GM12878 (cell line): ENCODE results near the gene KCTD2. TPM values are rescaled to one million over a fixed set of nuclear protein-coding genes. Genes with fewer than 3 reads are reported as not detected.

Experiments used
- BHLHE40 ChIP-seq, 2 experiments: fragments of 450-650 bp in 1 of 2; IDR thresholded peaks; 2 replicates each; pipeline ENCODE4 v1.6.1; 2011 to 2017; ENCODE audit warnings: low read depth in 2 of 2, borderline replicate concordance in 1 of 2, improper control_type of control experiment in 1 of 2, low read length in 1 of 2, mild to moderate bottlenecking in 1 of 2
- HDAC2 ChIP-seq: fragments of 200-600 bp; sonication (generic); IDR thresholded peaks from 2 replicates; pipeline ENCODE4 v1.6.1; 2017
- JUNB ChIP-seq: IDR thresholded peaks from 2 replicates; pipeline ENCODE4 v1.6.1; 2016; ENCODE audit warnings: antibody characterized with exemption, mild to moderate bottlenecking
- MXI1 ChIP-seq: fragments of 150-350 bp; IDR thresholded peaks from 2 replicates; pipeline ENCODE4 v1.6.1; 2011; ENCODE audit warnings: low read depth, mild to moderate bottlenecking, inconsistent platforms, low read length, improper control_type of control experiment
- NR2C1 ChIP-seq: fragments of 450-650 bp; IDR thresholded peaks from 2 replicates; pipeline ENCODE4 v1.6.1; 2017; ENCODE audit warnings: antibody characterized with exemption, mild to moderate bottlenecking, moderate library complexity
- RAD21 ChIP-seq: IDR thresholded peaks from 2 replicates; pipeline ENCODE4 v1.6.1; 2011; ENCODE audit warnings: mild to moderate bottlenecking, low read depth, low read length, moderate library complexity; ENCODE audit not compliant: insufficient read depth
- TARDBP ChIP-seq: IDR thresholded peaks from 2 replicates; pipeline ENCODE4 v1.6.1; 2016; ENCODE audit warnings: borderline replicate concordance
- polyA plus RNA-seq, 11 experiments: library from polyadenylated mRNA; depleted of rRNA in 4 of 11; unstranded in 6 of 11; stranded (reverse) in 5 of 11; fragments of >200 nt; fragmentation: Nextera tagmentation in 4 of 11; fragmentation: Illumina TruSeq in 1 of 11; extraction: Ambion mirVana in 4 of 11; extraction: Trizol in 1 of 11; gene quantifications; 1 replicate in 1 of 11; 2 replicates in 10 of 11; pipeline versions ENCODE4 v1.2.1 to v1.2.3, GENCODE V29; 2011 to 2016; ENCODE audit warnings: inconsistent platforms in 2 of 11, missing spikeins in 2 of 11, low read depth in 1 of 11
- total RNA-seq, 4 experiments: library from RNA; depleted of rRNA in 3 of 4; stranded (reverse); fragments of >200 nt in 3 of 4; fragmentation: Illumina TruSeq in 1 of 4; extraction: Trizol in 1 of 4; gene quantifications; 2 replicates each; pipeline versions ENCODE4 v1.2.1 to v1.2.3, GENCODE V29; 2013 to 2021
- TF ChIP-seq, protein P1 (sequence below): fragments of 450-650 bp; IDR thresholded peaks from 2 replicates; pipeline ENCODE4 v1.6.1; 2017; ENCODE audit warnings: antibody characterized with exemption, mild to moderate bottlenecking, moderate library complexity
- TF ChIP-seq, protein P2 (sequence below): fragments of 450-650 bp; IDR thresholded peaks from 2 replicates; pipeline ENCODE4 v1.6.1; 2016; ENCODE audit warnings: mild to moderate bottlenecking, moderate library complexity, borderline replicate concordance
- TF ChIP-seq, protein P3 (sequence below): fragments of 150-350 bp; IDR thresholded peaks from 2 replicates; pipeline ENCODE4 v1.6.1; 2014; ENCODE audit warnings: mild to moderate bottlenecking, low read depth, low read length
- TF ChIP-seq, protein P4 (sequence below): IDR thresholded peaks from 2 replicates; pipeline ENCODE4 v1.6.1; 2011; ENCODE audit warnings: borderline replicate concordance, low read depth, mild to moderate bottlenecking, moderate library complexity, low read length; ENCODE audit not compliant: insufficient read depth, poor library complexity, severe bottlenecking
- TF ChIP-seq, protein P5 (sequence below): fragments of 450-650 bp; IDR thresholded peaks from 2 replicates; pipeline ENCODE4 v1.6.1; 2017; ENCODE audit warnings: borderline replicate concordance

KCTD2 gene
- total and polyA plus RNA-seq, 10 of the 15 experiments (the other 5 are each of a cell fraction or from before 2014, with no cell fraction given) = 1.5 to 27.5 (median 13.7) TPM

DNA sequence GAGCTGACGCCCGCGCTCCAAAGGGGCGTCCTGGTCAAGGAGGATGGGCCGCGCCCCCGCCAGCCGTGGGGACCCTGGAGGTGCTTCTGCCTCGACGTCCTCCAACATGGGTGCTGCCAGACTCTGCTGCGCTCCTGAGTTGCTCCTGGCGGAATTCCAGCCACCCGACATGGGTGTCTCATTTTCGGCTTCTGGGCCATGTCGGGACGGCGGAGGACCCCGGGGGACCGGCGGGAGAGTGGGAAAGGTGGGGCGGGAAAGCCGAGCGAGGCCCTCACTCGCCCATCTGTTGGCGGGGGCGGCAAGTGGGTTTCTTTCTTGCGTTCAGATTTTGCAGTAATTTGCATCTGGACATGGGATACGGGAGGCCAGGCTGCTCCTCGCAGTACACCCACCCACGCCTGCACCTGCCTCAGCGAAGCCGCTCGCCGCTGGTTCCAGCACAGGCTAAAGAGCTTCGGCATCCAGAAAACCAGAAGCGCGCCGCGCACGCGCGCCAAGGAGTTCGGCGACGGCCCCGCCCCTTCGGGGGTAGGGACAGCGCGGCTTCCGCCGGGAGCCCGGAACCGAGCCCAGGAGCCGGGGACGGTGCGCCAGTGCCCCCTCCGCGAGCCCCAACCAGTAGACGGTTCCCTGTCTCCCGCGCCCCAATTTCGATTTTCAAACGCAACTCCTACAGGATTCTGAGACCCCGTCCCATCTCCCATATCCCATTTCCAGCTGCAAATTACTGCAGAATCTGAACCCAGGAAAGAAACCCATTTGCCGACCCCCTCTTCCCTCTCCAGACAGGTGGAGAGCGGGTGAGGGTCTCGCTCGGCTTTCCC lies 62.6 kb downstream of the KCTD2 start, which contains the start of gene ARMC7 (continued):
- TF ChIP-seq, protein P1, sequence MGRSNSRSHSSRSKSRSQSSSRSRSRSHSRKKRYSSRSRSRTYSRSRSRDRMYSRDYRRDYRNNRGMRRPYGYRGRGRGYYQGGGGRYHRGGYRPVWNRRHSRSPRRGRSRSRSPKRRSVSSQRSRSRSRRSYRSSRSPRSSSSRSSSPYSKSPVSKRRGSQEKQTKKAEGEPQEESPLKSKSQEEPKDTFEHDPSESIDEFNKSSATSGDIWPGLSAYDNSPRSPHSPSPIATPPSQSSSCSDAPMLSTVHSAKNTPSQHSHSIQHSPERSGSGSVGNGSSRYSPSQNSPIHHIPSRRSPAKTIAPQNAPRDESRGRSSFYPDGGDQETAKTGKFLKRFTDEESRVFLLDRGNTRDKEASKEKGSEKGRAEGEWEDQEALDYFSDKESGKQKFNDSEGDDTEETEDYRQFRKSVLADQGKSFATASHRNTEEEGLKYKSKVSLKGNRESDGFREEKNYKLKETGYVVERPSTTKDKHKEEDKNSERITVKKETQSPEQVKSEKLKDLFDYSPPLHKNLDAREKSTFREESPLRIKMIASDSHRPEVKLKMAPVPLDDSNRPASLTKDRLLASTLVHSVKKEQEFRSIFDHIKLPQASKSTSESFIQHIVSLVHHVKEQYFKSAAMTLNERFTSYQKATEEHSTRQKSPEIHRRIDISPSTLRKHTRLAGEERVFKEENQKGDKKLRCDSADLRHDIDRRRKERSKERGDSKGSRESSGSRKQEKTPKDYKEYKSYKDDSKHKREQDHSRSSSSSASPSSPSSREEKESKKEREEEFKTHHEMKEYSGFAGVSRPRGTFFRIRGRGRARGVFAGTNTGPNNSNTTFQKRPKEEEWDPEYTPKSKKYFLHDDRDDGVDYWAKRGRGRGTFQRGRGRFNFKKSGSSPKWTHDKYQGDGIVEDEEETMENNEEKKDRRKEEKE = no peak
- TF ChIP-seq, protein P2, sequence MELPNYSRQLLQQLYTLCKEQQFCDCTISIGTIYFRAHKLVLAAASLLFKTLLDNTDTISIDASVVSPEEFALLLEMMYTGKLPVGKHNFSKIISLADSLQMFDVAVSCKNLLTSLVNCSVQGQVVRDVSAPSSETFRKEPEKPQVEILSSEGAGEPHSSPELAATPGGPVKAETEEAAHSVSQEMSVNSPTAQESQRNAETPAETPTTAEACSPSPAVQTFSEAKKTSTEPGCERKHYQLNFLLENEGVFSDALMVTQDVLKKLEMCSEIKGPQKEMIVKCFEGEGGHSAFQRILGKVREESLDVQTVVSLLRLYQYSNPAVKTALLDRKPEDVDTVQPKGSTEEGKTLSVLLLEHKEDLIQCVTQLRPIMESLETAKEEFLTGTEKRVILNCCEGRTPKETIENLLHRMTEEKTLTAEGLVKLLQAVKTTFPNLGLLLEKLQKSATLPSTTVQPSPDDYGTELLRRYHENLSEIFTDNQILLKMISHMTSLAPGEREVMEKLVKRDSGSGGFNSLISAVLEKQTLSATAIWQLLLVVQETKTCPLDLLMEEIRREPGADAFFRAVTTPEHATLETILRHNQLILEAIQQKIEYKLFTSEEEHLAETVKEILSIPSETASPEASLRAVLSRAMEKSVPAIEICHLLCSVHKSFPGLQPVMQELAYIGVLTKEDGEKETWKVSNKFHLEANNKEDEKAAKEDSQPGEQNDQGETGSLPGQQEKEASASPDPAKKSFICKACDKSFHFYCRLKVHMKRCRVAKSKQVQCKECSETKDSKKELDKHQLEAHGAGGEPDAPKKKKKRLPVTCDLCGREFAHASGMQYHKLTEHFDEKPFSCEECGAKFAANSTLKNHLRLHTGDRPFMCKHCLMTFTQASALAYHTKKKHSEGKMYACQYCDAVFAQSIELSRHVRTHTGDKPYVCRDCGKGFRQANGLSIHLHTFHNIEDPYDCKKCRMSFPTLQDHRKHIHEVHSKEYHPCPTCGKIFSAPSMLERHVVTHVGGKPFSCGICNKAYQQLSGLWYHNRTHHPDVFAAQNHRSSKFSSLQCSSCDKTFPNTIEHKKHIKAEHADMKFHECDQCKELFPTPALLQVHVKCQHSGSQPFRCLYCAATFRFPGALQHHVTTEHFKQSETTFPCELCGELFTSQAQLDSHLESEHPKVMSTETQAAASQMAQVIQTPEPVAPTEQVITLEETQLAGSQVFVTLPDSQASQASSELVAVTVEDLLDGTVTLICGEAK = peak; percentile 80
- TF ChIP-seq, protein P3, sequence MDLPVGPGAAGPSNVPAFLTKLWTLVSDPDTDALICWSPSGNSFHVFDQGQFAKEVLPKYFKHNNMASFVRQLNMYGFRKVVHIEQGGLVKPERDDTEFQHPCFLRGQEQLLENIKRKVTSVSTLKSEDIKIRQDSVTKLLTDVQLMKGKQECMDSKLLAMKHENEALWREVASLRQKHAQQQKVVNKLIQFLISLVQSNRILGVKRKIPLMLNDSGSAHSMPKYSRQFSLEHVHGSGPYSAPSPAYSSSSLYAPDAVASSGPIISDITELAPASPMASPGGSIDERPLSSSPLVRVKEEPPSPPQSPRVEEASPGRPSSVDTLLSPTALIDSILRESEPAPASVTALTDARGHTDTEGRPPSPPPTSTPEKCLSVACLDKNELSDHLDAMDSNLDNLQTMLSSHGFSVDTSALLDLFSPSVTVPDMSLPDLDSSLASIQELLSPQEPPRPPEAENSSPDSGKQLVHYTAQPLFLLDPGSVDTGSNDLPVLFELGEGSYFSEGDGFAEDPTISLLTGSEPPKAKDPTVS = no peak
- no peak for TF ChIP-seq HDAC2
- no peak for TF ChIP-seq TARDBP
- TF ChIP-seq BHLHE40 (IDR thresholded peaks at IDR 0.05; ENCODE audit: borderline replicate concordance in 1 of 2, low read depth in 2 of 2, low read length in 1 of 2) = peak; percentile 50 to 82; a peak in 3 of 4 replicates
- TF ChIP-seq, protein P4, sequence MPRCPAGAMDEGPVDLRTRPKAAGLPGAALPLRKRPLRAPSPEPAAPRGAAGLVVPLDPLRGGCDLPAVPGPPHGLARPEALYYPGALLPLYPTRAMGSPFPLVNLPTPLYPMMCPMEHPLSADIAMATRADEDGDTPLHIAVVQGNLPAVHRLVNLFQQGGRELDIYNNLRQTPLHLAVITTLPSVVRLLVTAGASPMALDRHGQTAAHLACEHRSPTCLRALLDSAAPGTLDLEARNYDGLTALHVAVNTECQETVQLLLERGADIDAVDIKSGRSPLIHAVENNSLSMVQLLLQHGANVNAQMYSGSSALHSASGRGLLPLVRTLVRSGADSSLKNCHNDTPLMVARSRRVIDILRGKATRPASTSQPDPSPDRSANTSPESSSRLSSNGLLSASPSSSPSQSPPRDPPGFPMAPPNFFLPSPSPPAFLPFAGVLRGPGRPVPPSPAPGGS = no peak
- no peak for TF ChIP-seq JUNB
- no peak for TF ChIP-seq NR2C1
- TF ChIP-seq RAD21 = no peak
- TF ChIP-seq, protein P5, sequence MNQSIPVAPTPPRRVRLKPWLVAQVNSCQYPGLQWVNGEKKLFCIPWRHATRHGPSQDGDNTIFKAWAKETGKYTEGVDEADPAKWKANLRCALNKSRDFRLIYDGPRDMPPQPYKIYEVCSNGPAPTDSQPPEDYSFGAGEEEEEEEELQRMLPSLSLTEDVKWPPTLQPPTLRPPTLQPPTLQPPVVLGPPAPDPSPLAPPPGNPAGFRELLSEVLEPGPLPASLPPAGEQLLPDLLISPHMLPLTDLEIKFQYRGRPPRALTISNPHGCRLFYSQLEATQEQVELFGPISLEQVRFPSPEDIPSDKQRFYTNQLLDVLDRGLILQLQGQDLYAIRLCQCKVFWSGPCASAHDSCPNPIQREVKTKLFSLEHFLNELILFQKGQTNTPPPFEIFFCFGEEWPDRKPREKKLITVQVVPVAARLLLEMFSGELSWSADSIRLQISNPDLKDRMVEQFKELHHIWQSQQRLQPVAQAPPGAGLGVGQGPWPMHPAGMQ = no peak
- peak; percentile 28 for TF ChIP-seq MXI1
